Activated CD8-positive, alpha-beta memory T cell treated with anti-CD3 and anti-CD28 coated beads, Interleukin-2, amount 50 U/mL, for 24 hours (primary cell): ENCODE results near the gene P3H2.
"Not testable (repeated sequence)": the region's sequence is repeated elsewhere in the genome, so short reads cannot be mapped to it uniquely, and the experiment has no call there.

Experiments
- DNase-seq: peaks from one replicate; pipeline ENCODE4 v3.0.0-alpha.2; 2020; ENCODE audit errors: extremely low read depth

The P3H2 gene, protein sequence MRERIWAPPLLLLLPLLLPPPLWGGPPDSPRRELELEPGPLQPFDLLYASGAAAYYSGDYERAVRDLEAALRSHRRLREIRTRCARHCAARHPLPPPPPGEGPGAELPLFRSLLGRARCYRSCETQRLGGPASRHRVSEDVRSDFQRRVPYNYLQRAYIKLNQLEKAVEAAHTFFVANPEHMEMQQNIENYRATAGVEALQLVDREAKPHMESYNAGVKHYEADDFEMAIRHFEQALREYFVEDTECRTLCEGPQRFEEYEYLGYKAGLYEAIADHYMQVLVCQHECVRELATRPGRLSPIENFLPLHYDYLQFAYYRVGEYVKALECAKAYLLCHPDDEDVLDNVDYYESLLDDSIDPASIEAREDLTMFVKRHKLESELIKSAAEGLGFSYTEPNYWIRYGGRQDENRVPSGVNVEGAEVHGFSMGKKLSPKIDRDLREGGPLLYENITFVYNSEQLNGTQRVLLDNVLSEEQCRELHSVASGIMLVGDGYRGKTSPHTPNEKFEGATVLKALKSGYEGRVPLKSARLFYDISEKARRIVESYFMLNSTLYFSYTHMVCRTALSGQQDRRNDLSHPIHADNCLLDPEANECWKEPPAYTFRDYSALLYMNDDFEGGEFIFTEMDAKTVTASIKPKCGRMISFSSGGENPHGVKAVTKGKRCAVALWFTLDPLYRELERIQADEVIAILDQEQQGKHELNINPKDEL

DNA sequence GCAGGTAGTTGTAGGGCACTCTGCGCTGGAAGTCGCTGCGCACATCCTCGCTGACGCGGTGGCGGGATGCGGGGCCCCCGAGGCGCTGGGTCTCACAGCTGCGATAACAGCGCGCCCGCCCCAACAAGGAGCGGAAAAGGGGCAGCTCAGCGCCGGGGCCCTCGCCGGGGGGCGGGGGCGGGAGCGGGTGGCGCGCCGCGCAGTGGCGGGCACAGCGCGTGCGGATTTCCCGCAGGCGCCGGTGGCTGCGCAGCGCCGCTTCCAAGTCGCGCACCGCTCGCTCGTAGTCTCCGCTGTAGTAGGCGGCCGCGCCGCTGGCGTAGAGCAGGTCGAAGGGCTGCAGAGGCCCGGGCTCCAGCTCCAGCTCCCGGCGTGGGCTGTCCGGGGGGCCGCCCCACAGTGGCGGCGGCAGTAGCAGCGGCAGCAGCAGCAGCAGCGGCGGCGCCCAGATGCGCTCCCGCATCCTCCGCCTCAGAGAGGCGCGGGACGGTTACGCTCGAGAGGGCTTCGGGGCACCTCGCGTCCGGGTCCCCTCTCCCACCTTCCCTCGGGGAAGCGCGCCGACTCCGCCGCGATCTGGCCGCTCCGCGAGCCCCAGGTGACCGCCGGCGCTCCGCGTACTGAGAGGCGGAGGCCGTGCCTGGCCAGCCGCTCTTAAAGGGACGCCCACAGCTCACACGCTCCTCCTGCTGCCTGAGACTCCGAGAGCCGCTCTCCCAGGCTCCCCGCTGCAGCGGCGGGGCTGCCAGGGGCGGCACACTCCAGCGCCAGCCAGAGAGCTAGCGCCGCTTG lies at the start of gene P3H2:
P3H2 (minus strand) TSS at position 629 of the 792 bp plus-strand sequence; CDS start at position 463, 166 bp downstream.
- no peak for DNase-seq

DNA sequence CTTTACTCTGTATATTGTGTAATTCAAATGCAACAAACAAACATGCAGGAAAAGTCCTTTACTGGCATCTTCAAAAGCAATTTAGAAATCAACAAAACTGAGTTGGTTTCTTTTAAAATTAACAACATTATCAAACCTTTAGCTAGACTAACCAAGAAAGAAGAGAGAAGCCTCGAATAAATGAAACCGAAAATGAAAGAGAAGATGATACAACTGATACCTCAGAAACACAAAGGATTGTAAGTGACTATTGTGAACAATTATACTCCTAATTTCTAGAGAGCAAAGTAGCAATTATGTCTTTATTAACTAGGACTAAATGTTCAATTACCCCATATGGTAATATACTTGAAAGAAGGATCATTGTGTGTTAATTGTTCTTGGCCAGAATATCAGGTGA lies 49.2 kb upstream of the P3H2 start:
- no peak for DNase-seq

DNA sequence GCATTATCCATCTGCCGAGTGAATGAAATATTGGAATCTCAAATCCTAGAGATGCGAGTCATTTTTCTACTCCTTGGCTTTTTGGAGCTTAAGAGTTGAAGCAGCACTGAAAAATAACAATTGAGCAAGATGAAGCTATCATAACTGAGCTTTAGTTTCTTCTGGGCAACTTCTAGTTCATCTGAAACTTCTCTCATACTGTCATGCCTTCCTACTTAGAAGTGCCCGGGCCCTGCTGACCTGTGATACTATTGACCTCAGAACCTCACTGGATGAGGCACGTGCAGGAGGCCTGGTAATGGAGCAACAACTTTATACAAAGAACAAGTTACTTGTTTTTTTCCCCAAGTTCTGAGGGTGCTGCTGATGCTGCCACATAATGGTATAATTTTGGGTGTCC lies 48.5 kb upstream of the P3H2 start:
- DNase-seq, result no peak

DNA sequence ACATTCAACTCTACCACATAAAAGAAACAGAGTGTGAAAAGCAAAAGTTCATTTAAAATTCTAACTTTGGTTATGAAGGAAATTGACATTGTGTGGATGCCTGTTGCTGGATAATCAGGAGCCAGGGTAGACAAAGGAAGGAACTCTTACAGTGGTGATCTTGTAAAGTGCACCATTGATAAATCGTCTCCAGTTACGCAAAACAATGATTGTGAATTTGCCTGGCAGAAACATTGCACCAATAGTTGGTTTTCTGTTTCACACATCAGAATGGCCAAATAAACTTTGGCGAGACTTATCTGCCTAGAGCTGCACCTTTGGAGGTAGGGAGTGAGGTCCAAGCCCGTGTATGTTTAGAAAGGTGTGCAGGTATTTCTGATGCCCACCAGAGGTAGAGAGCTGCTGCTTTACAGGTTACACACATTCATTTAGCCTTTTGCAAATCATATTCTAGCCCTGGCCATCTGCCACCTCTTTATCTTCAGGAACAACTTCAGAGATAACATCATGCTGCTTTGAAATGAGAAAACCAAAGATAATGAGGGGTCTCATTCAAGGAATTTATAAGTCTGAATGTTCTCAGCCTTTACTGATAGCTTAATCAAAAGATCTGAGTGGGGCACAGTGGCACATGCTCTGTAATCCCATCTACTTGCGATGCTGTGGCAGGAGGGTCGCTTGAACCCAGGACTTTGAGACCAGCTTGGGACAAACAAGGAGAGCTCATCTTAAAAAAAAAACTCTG lies 47.4 kb upstream of the P3H2 start:
- no peak for DNase-seq

DNA sequence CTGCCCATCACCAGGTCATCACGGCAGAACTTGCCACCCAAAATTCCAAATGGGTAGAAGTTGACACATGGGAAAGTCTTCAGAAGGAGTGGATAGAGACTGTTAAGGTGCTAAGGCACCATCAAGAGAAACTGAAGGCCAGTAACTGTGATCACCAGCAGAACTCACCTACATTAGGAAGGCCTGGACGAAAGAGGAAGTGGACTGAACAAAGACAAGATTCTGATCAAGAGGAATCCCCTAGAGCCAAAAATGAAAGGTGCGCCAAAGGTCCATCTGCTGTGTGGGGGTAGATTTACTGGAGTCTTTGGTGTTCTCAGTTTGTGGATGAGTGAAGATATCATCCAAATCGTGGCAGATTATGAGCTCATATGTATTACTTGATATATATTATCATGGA lies 46.3 kb upstream of the P3H2 start:
- DNase-seq, result no peak

DNA sequence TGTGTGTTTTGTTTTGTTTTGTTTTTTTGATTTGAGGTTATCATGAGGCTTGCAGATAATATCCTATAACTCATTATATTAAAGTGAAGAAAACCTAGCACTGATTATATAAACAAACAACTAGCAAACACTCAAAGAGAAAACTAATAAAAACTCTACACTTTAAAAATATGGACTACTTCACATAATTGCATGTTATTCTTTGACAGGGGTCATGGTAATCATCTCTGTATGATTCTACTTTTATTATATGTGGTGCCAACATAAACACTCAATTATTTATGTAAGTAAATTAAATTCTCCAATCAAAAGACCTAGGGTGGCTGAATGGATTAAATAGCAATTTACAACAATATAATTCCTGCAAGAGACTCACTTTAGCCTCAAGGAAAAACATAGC lies 44.6 kb upstream of the P3H2 start:
- DNase-seq, result no peak

DNA sequence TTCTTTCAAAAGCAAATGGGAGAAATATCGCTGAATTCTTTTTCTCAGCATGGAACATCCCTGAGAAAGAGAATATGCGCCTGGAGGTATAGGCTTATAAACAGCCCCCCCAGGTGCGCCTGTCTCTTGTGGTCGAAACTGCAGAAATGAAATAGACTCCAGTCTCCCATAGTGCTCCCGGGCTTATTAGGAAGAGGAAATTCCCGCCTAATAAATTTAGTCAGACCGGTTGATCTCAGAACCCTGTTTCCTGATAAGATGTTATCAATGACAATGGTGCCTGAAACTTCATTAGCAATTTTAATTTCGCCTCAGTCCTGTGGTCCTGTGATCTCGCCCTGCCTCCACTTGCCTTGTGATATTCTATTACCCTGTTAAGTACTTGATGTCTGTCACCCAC lies 41.3 kb upstream of the P3H2 start:
- DNase-seq, result not testable (repeated sequence)

DNA sequence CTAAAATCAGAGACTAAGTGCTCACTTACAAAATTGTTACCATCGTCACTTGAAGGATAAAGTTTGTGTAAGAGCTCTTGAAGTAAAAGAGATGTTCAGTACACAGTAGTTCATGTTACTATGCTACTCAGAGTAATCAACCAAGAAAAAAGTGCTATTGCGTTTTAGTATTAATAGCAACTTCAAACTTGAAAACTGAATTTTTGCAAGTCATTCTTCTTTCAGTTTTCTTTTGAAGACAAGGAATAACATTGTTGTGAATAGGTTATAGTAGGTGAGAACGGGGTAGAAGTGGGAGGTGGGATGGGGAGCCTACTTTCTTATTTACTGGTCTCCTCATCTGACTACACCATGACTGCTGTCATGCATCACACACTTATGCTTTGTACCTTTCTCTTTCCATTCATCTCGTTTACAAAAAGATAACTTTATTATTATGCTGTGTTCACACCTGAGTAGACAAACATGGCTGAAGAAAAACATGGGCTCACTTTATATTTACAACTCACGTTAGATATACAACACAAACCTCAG lies 39.3 kb upstream of the P3H2 start:
- no peak for DNase-seq

DNA sequence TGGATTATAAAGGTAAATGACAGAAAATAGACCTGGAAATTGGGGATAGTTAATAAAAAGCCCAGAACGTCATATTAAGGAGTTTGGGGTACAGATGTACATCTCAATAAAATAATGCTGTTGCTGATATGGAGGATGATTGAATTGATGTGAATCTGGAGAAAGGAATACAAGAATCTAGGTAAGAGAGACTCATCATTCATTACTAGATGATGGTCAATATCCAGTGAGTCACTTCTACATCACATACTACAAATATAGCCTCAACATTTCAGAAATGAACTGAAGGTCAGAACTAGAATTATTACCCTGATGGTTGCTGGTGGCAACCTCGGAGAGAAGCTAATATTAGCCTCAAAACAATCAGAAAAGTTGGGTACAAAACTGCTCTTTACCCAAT lies 37.6 kb upstream of the P3H2 start:
- no peak for DNase-seq

DNA sequence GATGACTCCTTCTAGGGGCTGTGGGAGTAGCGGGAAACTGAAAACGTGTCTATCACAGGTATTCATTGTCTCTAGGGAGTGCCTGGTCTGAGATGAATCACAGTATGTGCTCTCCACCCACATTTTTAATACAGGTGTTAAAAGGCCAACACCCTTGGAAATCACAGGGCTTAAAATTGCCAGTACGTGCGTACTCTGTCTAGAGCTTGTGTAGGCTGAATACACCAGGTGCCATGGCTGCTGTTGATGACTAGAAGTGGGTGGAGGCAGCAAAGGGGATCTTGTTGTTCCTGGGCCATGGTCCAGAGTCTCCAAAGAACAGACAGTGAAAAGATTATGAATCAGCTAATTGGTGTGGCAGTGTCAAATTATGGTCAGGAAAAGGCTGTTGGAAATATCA lies 35.1 kb upstream of the P3H2 start:
- DNase-seq, result no peak

DNA sequence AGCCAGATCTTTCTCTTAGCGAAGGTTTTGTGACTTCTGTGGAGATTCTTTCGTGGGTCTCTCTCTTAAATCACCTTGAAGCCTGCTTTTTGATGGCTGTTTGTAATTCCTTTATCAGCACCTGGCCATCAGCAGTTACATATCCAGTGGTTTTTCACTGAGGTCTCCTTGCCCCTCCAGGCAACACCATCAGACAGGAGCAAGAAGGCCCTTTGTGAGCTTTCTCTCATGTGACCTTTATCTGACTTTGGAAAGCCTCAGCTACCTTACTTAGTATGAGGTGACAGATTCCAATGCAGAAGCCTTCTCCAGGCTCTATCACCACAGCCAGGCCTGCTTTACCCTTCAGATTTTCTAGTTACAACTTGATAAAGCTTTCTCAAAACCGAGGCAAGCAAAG lies 30.0 kb upstream of the P3H2 start:
- DNase-seq, result no peak

DNA sequence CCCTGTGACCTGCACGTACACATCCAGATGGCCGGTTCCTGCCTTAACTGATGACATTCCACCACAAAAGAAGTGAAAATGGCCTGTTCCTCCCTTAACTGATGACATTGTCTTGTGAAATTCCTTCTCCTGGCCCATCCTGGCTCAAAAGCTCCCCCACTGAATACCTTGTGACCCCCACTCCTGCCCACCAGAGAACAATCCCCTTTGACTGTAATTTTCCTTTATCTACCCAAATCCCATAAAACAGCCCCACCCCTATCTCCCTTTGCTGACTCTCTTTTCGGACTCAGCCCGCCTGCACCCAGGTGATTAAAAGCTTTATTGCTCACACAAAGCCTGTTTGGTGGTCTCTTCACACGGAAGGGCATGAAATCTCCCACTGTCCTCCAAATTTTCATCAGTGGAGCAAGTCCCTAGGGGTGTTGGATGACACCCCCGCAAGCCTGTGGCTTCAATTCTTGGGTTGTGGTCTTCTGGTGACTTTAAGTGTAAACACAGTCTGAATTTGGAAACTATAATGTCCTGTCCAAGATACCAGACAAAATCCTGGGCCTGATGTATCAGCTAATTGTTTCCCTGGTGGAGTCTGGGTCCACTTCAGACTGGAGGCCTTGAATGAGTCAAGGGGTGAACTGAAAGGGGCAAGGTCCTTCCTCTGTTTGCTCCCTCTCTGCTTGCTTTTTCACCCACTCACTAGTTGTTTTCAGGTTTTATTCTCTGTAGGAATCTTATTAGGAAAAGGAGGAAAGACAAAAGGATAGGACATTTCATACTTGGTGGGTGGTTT lies 29.3 kb upstream of the P3H2 start:
- not testable (repeated sequence) for DNase-seq

DNA sequence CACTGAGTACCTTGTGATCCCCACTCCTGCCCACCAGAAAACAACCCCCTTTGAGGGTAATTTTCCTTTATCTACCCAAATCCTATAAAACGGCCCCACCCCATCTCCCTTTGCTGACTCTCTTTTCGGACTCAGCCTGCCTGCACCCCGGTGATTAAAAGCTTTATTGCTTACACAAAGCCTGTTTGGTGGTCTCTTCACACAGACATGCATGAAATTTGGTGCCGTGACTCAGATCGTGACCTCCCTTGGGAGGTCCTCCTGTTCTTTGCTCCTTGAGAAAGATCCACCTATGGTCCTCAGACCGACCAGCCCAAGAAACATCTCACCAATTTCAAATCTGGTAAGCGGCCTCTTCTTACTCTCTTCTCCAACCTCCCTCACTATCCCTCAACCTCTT lies 24.1 kb upstream of the P3H2 start:
- not testable (repeated sequence) for DNase-seq

DNA sequence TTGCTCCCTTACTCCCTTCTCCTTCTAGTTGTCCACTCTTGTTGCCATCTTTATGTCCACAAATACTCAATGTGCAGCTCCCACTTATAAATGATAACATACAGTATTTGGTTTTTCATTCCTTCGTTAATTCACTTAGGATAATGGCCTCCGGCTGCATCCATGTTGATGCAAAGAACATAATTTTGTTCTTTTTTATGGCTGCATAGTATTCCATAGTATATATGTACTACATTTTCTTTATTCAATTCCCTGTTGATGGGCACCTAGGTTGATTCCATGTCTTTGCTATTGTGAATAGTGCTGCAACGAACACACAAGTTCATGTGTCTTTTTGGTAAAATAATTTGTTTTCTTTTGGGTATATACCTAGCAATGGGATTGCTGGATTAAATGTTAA lies 21.3 kb upstream of the P3H2 start:
- no peak for DNase-seq

DNA sequence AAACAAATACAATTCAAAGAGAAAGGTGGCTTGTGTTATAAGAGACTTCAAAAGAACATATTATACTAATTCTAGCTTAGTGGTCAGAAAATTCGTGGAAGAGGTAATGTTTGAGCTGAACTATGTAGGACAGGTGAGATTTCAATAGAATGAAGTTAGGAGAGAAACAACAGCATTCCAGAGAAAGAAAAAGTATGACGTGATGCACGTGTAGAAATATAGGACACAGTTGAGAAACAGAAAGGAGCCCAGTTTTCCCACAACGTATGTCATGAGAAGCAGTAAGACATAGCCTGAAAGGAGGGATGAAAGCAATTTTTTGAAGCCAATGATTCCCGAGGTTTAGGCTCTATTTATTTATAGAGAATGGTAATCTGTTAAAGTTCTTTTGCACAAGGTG lies 18.7 kb upstream of the P3H2 start:
- DNase-seq, result no peak

DNA sequence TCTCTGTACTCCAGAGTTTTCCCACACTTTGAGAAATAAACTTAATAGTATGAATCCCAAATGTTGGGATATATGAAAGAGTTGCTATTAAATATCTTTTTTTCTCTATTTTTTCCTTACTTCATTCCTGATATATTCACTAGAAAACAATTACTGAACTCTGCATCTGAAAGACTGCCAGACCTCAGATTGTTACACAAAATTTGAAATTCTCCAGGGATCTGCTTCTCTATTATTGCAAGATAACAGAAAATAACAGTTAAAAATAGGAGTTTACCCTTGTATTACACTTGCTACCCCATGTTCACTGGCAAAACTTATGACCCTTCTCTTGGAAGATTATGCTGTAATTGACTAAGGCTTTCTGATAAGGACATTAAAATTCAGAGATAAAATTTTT lies 11.7 kb upstream of the P3H2 start:
- DNase-seq, result no peak

DNA sequence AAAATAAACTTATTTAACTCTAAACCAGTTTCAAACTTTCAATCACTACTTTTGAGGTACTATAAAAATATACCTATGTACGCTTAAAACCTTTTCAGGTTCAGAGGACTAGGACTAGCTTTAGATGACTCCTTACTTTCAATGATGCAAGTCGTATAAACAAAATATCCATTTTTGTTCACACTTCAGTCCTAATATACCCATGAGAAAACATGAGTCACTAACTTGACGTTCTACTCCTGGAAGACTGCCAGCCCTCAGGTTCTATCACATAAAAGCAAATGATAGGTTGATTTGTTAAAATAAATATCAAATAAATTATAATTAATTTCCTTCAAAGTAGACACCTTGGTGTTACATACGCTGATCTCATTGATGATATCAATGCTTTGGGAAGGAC lies 10.6 kb upstream of the P3H2 start:
- no peak for DNase-seq

DNA sequence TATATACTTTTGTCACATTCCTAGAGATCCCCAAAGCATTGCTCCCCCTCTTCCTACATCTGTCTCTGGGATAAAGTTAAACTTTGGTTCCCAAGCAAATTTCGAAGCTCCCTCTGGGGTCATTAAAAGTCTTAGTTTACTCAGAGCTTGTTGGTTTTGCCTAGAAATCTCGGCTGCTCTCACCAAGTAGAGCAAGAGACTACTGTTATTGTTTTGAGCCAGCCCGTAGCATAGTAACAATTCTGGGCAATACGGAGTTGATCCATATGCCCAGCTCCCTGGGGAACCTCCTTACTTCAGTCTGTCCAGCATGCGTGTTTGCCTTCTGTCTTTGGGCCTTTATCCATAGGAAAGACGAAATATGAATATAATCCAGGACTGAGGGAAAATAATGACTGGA lies 10.0 kb upstream of the P3H2 start:
- DNase-seq, result no peak

DNA sequence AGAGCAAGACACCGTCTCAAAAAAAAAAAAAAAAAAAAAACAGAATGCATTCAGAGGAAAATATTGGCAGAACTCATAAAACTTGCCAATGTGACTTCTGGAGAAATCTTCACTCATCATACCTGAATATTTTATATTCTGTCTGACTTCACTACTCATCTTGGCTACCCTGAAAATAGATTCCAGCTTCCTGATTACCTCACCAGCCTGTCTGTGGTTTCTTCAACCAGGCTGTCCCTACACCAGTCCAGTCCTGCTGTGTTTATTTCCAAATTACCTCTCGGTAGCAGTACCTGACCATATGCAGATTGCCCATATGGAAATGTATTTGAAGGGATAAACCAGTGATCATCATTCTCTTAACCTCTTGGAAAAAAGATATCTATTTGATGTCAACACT lies 9.3 kb upstream of the P3H2 start:
- no peak for DNase-seq

DNA sequence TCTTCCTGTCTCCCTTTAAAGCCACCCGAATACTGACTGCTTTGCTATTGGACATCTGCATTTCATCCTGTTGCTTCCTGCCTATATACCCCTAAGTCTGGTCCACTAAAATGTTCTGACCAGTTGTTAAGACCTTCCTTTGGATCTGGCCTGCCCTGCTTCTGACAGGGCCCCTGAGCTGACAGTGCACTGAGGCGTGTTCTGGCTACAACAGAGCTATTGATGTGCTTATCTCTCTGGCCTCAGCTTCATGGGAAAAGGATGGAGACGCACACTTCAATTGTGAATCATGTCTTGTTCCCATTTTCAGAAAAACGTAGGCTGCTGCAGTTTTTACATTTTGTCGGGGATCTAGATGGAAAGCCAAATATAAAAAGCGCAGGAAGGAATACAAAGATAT lies 7.1 kb upstream of the P3H2 start:
- no peak for DNase-seq

DNA sequence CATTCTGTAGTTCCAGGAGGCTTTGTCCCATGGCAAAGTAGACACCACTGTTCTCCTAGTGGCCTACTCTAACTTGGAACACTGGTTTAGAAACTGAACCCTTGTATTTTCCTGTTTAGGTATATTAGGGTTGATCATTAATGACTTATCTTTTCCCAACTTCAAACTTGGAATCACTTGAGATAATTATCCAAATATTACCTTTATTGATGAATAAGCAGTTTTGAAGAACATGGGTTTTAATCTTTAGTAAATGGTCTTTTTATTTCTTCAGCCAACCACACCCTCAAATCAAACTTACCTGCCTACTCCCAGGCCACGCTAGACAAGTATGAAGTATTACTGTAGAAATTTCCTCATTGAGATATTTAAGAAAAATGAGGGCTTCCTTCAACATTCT lies 6.5 kb upstream of the P3H2 start:
- DNase-seq, result no peak
